ENCODE measurements around the gene FBN1. TPM values are rescaled to one million over a fixed set of nuclear protein-coding genes. Genes with fewer than 3 reads are reported as not detected.

The FBN1 gene
- total and polyA plus RNA-seq, 10 of the 15 experiments (the other 5 are each of a cell fraction or from before 2014, with no cell fraction given), result 2.2 to 15.3 (median 7.0) TPM

DNA sequence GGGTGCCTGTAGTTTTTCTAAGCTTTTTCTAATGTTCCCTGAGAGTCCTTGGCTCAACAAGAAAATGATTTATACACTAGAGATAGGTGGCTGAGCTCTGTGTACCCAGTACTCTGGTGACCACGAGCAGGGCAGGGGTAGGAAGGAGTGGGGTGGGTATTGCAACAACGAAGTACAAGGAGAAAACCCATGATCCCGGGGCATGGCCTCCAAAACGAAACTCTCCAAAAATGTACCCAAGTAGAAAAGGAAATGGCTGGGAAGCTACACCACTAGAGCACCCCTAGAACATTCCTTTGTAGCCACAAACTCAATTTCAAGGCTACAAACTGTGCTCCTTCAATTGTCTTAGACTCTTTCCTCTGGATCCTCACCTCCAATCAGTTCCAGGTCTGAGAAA lies 175.4 kb downstream of the FBN1 start (continued):
- TF ChIP-seq, protein P1, sequence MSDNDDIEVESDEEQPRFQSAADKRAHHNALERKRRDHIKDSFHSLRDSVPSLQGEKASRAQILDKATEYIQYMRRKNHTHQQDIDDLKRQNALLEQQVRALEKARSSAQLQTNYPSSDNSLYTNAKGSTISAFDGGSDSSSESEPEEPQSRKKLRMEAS (IDR thresholded peaks at IDR 0.05; ENCODE audit: low read depth, low read length), result no peak
- TF ChIP-seq, protein P2, sequence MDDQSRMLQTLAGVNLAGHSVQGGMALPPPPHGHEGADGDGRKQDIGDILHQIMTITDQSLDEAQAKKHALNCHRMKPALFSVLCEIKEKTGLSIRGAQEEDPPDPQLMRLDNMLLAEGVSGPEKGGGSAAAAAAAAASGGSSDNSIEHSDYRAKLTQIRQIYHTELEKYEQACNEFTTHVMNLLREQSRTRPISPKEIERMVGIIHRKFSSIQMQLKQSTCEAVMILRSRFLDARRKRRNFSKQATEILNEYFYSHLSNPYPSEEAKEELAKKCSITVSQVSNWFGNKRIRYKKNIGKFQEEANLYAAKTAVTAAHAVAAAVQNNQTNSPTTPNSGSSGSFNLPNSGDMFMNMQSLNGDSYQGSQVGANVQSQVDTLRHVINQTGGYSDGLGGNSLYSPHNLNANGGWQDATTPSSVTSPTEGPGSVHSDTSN (IDR thresholded peaks at IDR 0.05; ENCODE audit: insufficient replicate concordance, low read depth, low read length), result no peak
- TF ChIP-seq RELA (IDR thresholded peaks at IDR 0.05; ENCODE audit: borderline replicate concordance, partially characterized antibody) (no peak), SP1 (IDR thresholded peaks at IDR 0.05; ENCODE audit: low read depth, low read length) (no peak), TARDBP (IDR thresholded peaks at IDR 0.05; ENCODE audit: borderline replicate concordance) (no peak), TCF3 (IDR thresholded peaks at IDR 0.05; ENCODE audit: borderline replicate concordance, insufficient read depth, low read depth, low read length) (no peak)
- TF ChIP-seq, protein P3, sequence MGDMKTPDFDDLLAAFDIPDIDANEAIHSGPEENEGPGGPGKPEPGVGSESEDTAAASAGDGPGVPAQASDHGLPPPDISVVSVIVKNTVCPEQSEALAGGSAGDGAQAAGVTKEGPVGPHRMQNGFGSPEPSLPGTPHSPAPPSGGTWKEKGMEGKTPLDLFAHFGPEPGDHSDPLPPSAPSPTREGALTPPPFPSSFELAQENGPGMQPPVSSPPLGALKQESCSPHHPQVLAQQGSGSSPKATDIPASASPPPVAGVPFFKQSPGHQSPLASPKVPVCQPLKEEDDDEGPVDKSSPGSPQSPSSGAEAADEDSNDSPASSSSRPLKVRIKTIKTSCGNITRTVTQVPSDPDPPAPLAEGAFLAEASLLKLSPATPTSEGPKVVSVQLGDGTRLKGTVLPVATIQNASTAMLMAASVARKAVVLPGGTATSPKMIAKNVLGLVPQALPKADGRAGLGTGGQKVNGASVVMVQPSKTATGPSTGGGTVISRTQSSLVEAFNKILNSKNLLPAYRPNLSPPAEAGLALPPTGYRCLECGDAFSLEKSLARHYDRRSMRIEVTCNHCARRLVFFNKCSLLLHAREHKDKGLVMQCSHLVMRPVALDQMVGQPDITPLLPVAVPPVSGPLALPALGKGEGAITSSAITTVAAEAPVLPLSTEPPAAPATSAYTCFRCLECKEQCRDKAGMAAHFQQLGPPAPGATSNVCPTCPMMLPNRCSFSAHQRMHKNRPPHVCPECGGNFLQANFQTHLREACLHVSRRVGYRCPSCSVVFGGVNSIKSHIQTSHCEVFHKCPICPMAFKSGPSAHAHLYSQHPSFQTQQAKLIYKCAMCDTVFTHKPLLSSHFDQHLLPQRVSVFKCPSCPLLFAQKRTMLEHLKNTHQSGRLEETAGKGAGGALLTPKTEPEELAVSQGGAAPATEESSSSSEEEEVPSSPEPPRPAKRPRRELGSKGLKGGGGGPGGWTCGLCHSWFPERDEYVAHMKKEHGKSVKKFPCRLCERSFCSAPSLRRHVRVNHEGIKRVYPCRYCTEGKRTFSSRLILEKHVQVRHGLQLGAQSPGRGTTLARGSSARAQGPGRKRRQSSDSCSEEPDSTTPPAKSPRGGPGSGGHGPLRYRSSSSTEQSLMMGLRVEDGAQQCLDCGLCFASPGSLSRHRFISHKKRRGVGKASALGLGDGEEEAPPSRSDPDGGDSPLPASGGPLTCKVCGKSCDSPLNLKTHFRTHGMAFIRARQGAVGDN (IDR thresholded peaks at IDR 0.05), result no peak

DNA sequence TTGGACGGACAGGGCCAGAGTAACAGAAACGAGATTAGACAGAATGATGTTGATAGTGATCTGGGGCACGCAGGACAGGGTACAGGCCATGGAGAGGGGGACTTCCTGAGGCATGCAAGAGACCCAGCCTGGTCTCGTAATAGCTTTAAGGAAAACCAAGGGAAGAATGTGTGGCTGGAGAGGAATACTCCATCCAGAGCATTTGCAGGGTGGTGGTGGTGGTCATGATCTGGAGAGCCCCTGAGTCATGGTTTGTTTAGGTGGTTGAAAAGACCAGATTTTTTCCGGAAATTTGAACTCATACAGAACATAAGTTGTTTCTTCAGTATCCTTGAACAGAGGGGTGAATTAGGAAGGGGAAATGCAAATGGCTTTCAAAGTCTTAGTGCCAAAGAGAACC lies 175.8 kb downstream of the FBN1 start:
- no TSS peak for BruUV-seq (replicated peaks)
- intact Hi-C loops (cut with micrococcal nuclease; ENCODE audit: unreplicated experiment), result no loop called here
- H4K20me1 ChIP-seq (ENCODE audit: control insufficient read depth, insufficient read depth), result no peaks in the 10 kb centered on the region
- no peak overlapping the region for H2AFZ ChIP-seq (ENCODE audit: control insufficient read depth, low read depth, low read length)
- ChIA-PET POLR2A (no interaction called here), RAD21 (ENCODE audit: unreplicated experiment) (no interaction called here), SMC1A (ENCODE audit: uncharacterized antibody, unreplicated experiment) (no interaction called here), CTCF (no interaction called here)
- in situ Hi-C loops (cut with MboI), result no loop called here
- H3K27ac ChIP-seq (ENCODE audit: control insufficient read depth, insufficient read depth), result no peak overlapping the region
- DNase-seq (ENCODE audit: low read depth, low spot score) (no peak), FAIRE-seq (no peak), ATAC-seq (no peak)
- no peak overlapping the region for H3K4me3 ChIP-seq
- no peak overlapping the region for H3K4me2 ChIP-seq (ENCODE audit: control insufficient read depth, insufficient read depth)
- no peaks in the 10 kb centered on the region for H3K9me3 ChIP-seq (replicated peaks; ENCODE audit: control insufficient read depth, insufficient read depth, low read length)
- no peaks in the 10 kb centered on the region for H3K4me1 ChIP-seq (ENCODE audit: control insufficient read depth, insufficient read depth, low read length)
- no peaks in the 10 kb centered on the region for H3K79me2 ChIP-seq (ENCODE audit: control insufficient read depth, insufficient read depth, low read length)
- no peaks in the 10 kb centered on the region for H3K27me3 ChIP-seq (replicated peaks in 1 of 2; ENCODE audit: control insufficient read depth in 2 of 2, insufficient read depth in 2 of 2, low read length in 1 of 2)
- H3K9ac ChIP-seq (ENCODE audit: control insufficient read depth, insufficient read depth, low read length), result no peak overlapping the region
- peaks cover 0 to 12% of the 10 kb centered on the region in 2 experiments; a peak in 2 of 4 replicates for H3K36me3 ChIP-seq (ENCODE audit: control insufficient read depth in 2 of 2, insufficient read depth in 2 of 2, low read length in 1 of 2)
- 88% methylated on average over 5 of the region's 5 CpGs for WGBS (ENCODE audit: insufficient coverage, insufficient replicate concordance, low lambda C conversion rate, missing lambda C conversion rate)
- TF ChIP-seq FOS (IDR thresholded peaks at IDR 0.05; ENCODE audit: borderline replicate concordance, extremely low read depth, insufficient read length) (no peak), ETV6 (conservative IDR thresholded peaks at IDR 0.05 in 1 of 2, IDR thresholded peaks at IDR 0.05 in 1 of 2; ENCODE audit: borderline replicate concordance in 1 of 2, low read depth in 1 of 2) (no peak), MXI1 (IDR thresholded peaks at IDR 0.05; ENCODE audit: low read depth, low read length) (no peak), TCF12 (IDR thresholded peaks at IDR 0.05; ENCODE audit: low read depth, low read length) (no peak), ZNF622 (IDR thresholded peaks at IDR 0.05) (no peak)
- TF ChIP-seq, protein P4, sequence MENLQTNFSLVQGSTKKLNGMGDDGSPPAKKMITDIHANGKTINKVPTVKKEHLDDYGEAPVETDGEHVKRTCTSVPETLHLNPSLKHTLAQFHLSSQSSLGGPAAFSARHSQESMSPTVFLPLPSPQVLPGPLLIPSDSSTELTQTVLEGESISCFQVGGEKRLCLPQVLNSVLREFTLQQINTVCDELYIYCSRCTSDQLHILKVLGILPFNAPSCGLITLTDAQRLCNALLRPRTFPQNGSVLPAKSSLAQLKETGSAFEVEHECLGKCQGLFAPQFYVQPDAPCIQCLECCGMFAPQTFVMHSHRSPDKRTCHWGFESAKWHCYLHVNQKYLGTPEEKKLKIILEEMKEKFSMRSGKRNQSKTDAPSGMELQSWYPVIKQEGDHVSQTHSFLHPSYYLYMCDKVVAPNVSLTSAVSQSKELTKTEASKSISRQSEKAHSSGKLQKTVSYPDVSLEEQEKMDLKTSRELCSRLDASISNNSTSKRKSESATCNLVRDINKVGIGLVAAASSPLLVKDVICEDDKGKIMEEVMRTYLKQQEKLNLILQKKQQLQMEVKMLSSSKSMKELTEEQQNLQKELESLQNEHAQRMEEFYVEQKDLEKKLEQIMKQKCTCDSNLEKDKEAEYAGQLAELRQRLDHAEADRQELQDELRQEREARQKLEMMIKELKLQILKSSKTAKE (IDR thresholded peaks at IDR 0.05; ENCODE audit: low read depth, poor library complexity, severe bottlenecking), result no peak
